NB4 (cell line): ENCODE measurements around the gene CBX7.

Experiments
- DNase-seq: peaks from one replicate; pipeline ENCODE4 v3.0.0; 2010; ENCODE audit warnings: low read depth
- H3K4me3 ChIP-seq: one replicate; pipeline ENCODE4 v1.5.1; 2011; ENCODE audit warnings: mild to moderate bottlenecking, low read depth, low read length, moderate library complexity
- MAX ChIP-seq: IDR thresholded peaks from 2 replicates; pipeline ENCODE4 v1.6.1; 2011; ENCODE audit warnings: low read depth, low read length
- MYC ChIP-seq: IDR thresholded peaks from 2 replicates; pipeline ENCODE4 v1.6.1; 2011; ENCODE audit warnings: low read depth, low read length
- POLR2A ChIP-seq: IDR thresholded peaks from 2 replicates; pipeline ENCODE4 v1.6.1; 2011; ENCODE audit warnings: mild to moderate bottlenecking; ENCODE audit not compliant: insufficient read length; ENCODE audit errors: extremely low read depth
- TF ChIP-seq, protein P1 (sequence below): IDR thresholded peaks from one replicate; pipeline ENCODE4 v1.5.1; 2012; ENCODE audit warnings: low read depth, low read length

The CBX7 gene

GRCh38 chr22:39081598-39081997, 70.9 kb downstream of the CBX7 start:
- no peak overlapping the region for H3K4me3 ChIP-seq
- no peak for DNase-seq
- TF ChIP-seq POLR2A (no peak), MAX (no peak), MYC (no peak)
- TF ChIP-seq, protein P1, sequence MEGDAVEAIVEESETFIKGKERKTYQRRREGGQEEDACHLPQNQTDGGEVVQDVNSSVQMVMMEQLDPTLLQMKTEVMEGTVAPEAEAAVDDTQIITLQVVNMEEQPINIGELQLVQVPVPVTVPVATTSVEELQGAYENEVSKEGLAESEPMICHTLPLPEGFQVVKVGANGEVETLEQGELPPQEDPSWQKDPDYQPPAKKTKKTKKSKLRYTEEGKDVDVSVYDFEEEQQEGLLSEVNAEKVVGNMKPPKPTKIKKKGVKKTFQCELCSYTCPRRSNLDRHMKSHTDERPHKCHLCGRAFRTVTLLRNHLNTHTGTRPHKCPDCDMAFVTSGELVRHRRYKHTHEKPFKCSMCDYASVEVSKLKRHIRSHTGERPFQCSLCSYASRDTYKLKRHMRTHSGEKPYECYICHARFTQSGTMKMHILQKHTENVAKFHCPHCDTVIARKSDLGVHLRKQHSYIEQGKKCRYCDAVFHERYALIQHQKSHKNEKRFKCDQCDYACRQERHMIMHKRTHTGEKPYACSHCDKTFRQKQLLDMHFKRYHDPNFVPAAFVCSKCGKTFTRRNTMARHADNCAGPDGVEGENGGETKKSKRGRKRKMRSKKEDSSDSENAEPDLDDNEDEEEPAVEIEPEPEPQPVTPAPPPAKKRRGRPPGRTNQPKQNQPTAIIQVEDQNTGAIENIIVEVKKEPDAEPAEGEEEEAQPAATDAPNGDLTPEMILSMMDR, result no peak

DNA sequence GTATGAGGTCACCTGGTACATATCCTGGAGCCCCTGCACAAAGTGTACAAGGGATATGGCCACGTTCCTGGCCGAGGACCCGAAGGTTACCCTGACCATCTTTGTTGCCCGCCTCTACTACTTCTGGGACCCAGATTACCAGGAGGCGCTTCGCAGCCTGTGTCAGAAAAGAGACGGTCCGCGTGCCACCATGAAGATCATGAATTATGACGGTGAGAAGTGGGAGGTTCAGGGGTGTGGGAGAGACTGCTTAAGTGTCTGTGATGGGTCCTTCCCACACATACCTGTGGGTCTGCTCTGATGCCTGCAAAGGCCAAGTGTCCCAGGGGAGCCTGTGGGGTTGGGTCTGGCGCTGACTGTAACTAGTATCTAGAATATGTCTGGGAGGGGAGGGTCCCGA, 71.5 kb downstream of the CBX7 start:
- TF ChIP-seq POLR2A (no peak), MYC (no peak), MAX (no peak)
- TF ChIP-seq, protein P1, result no peak
- no peak overlapping the region for H3K4me3 ChIP-seq
- DNase-seq, result no peak
